Glomerular visceral epithelial cell (primary cell): Measurements from ENCODE around the gene TBX20.
"Not testable (repeated sequence)": the region's sequence is repeated elsewhere in the genome, so short reads cannot be mapped to it uniquely, and the experiment has no call there.

Experiments
- DNase-seq: peaks from one replicate; pipeline ENCODE4 v3.0.0-alpha.2; 2016; ENCODE audit errors: extremely low spot score

TBX20 gene

DNA sequence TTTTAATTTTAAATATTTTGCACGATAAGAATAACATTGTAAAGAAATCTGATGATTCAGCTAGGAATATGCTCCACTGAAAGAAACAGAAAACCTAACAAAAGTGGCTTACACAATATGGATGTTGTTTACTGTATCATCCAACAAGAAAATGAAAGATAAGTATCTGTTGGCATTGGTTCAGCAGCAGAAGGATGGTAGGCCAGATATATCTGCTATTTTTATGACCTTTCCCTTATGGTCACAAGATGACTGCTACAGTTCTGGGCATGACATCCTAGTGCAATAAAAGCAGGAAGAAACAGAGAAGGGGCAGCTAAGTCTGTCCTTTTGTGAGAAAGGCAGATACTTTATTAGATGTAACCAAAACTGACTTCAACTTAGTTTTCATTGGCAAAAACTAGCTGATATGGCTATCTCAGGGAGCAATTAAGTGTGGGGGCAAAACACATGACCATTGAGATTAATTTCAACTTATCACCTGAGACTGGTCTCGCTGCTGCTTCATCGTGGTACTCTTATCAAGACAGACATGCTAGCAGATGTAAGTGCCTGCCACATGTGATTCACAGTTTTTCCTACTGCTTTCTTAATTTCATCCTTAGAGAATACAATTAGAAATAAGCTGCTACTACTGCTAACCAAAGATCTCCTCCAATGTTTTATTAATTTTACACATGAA, 92.7 kb downstream of the TBX20 start:
- DNase-seq: not testable (repeated sequence)
